ENCODE measurements around the gene KCNF1.

Gene KCNF1

DNA sequence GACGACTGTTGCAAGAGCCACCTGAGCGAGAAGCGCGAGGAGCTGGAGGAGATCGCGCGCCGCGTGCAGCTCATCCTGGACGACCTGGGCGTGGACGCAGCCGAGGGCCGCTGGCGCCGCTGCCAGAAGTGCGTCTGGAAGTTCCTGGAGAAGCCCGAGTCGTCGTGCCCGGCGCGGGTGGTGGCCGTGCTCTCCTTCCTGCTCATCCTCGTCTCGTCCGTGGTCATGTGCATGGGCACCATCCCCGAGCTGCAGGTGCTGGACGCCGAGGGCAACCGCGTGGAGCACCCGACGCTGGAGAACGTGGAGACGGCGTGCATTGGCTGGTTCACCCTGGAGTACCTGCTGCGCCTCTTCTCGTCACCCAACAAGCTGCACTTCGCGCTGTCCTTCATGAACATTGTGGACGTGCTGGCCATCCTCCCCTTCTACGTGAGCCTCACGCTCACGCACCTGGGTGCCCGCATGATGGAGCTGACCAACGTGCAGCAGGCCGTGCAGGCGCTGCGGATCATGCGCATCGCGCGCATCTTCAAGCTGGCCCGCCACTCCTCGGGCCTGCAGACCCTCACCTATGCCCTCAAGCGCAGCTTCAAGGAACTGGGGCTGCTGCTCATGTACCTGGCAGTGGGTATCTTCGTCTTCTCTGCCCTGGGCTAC lies 1.2 kb downstream of the KCNF1 start:
- DNase-seq (ENCODE audit: low spot score), result no peak

DNA sequence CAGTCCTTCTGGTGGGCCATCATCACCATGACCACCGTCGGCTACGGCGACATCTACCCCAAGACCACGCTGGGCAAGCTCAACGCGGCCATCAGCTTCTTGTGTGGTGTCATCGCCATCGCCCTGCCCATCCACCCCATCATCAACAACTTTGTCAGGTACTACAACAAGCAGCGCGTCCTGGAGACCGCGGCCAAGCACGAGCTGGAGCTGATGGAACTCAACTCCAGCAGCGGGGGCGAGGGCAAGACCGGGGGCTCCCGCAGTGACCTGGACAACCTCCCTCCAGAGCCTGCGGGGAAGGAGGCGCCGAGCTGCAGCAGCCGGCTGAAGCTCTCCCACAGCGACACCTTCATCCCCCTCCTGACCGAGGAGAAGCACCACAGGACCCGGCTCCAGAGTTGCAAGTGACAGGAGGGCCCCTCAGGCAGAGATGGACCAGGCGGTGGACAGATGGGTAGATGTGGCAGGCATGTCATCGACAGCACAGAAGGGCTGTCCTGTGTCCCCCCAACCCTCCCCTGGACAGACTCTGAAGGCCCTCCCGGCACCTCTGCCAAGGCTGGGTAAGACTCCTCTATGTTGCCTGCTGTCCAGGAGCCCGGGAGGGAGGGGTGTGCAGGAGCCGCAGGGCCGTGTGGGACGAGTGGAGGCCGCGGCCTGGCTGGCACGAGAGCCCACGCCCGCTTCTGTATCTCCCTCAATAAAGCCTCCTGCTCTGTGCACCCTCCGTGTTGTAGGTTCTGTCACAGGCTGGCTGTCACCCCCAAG lies 2.0 kb downstream of the KCNF1 start:
- no peak for TF ChIP-seq CTCF (IDR thresholded peaks at IDR 0.05; ENCODE audit: extremely low read depth, missing control alignments)
- no peak for DNase-seq (ENCODE audit: low spot score)

More for the DNA sequence above, 1.2 kb downstream of the KCNF1 start:
- no peak for TF ChIP-seq CTCF (IDR thresholded peaks at IDR 0.05; ENCODE audit: extremely low read depth, missing control alignments)

GRCh38 chr2:10914272-10914693 lies 2.5 kb downstream of the KCNF1 start:
- no peak for TF ChIP-seq CTCF (IDR thresholded peaks at IDR 0.05; ENCODE audit: extremely low read depth, missing control alignments)
- DNase-seq (ENCODE audit: low spot score), result no peak

GRCh38 chr2:10915236-10915635 lies 3.5 kb downstream of the KCNF1 start:
- DNase-seq (ENCODE audit: low spot score), result no peak

GRCh38 chr2:10915731-10916276 lies 4.1 kb downstream of the KCNF1 start:
- DNase-seq (ENCODE audit: low spot score), result no peak
- TF ChIP-seq CTCF (IDR thresholded peaks at IDR 0.05; ENCODE audit: extremely low read depth, missing control alignments), result no peak

More at GRCh38 chr2:10915236-10915635, 3.5 kb downstream of the KCNF1 start:
- TF ChIP-seq CTCF (IDR thresholded peaks at IDR 0.05; ENCODE audit: extremely low read depth, missing control alignments), result no peak

GRCh38 chr2:10916953-10917352 lies 5.2 kb downstream of the KCNF1 start:
- no peak for TF ChIP-seq CTCF (IDR thresholded peaks at IDR 0.05; ENCODE audit: extremely low read depth, missing control alignments)

DNA sequence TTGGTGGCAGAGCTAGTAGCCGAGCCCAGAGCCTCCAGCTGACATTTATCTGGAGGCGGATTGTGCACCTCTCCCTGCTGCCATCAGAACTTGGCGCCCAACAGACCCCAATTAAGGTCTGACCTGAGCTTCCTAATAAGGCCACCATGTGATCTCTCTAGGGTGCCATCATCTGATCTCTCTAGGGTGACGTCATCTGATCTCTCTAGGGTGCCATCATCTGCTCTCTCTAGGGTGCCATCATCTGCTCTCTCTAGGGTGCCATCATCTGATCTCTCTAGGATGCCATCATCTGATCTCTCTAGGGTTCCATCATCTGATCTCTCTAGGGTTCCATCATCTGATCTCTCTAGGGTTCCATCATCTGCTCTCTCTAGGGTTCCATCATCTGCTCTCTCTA lies 6.2 kb downstream of the KCNF1 start:
- no peak for TF ChIP-seq CTCF (IDR thresholded peaks at IDR 0.05; ENCODE audit: extremely low read depth, missing control alignments)
- no peak for DNase-seq (ENCODE audit: low spot score)

More at GRCh38 chr2:10916953-10917352, 5.2 kb downstream of the KCNF1 start:
- DNase-seq (ENCODE audit: low spot score), result no peak

All from GM20000 (cell line).